PC-9 (cell line): Measurements from ENCODE around the gene MFAP2. TPM values are rescaled to one million over a fixed set of nuclear protein-coding genes. Genes with fewer than 3 reads are reported as not detected.

Experiments used
- BruUV-seq: library from RNA; stranded (reverse); fragments of 400-500 nt; replicated peaks from 2 replicates; lab custom pipeline; 2021; lab: Mats Ljungman, UMichigan
- CTCF ChIA-PET: fragments of 300-600 bp; sonication (Branson Sonifier 250); formaldehyde crosslinking; loops from one replicate; lab custom pipeline; 2022; ENCODE audit warnings: antibody characterized with exemption; lab: Charles Lee
- POLR2A ChIA-PET: fragments of 300-600 bp; sonication (Branson Sonifier 250); formaldehyde crosslinking; loops from one replicate; lab custom pipeline; 2022; ENCODE audit warnings: antibody characterized with exemption; ENCODE audit not compliant: unreplicated experiment; lab: Charles Lee
- DNase-seq, 2 experiments: peaks; one replicate each; pipeline versions ENCODE4 v3.0.0 to v3.0.0-alpha.2; 2015 to 2022; ENCODE audit warnings: mixed read lengths in 1 of 2
- H2AFZ ChIP-seq: fragments of 200-600 bp; sonication (generic); 2 replicates; pipeline ENCODE4 v1.8.1; 2017; ENCODE audit warnings: antibody characterized with exemption
- H3F3A ChIP-seq: fragments of 200-600 bp; sonication (generic); 2 replicates; pipeline ENCODE4 v1.8.1; 2017; ENCODE audit warnings: antibody characterized with exemption, mild to moderate bottlenecking, low read depth; ENCODE audit not compliant: insufficient read depth
- H3K27ac ChIP-seq: fragments of 200-600 bp; sonication (generic); 2 replicates; pipeline ENCODE4 v1.6.1; 2016; ENCODE audit warnings: mixed run types
- H3K27me3 ChIP-seq: fragments of 200-600 bp; sonication (generic); 2 replicates; pipeline ENCODE4 v1.6.1; 2016; ENCODE audit warnings: low read depth, mixed run types; ENCODE audit not compliant: insufficient read depth
- H3K36me3 ChIP-seq: fragments of 200-600 bp; sonication (generic); 2 replicates; pipeline ENCODE4 v1.6.1; 2016; ENCODE audit warnings: low read depth, mixed run types
- H3K4me1 ChIP-seq: fragments of 200-600 bp; sonication (generic); replicated peaks from 2 replicates; pipeline ENCODE4 v1.6.1; 2016; ENCODE audit warnings: mixed run types; ENCODE audit not compliant: insufficient read depth
- H3K4me2 ChIP-seq: fragments of 200-600 bp; sonication (generic); 2 replicates; pipeline ENCODE4 v1.6.1; 2017; ENCODE audit warnings: mixed run types
- H3K4me3 ChIP-seq: fragments of 200-600 bp; sonication (generic); 2 replicates; pipeline ENCODE4 v1.6.1; 2016; ENCODE audit warnings: mixed run types
- H3K79me2 ChIP-seq: fragments of 200-600 bp; sonication (generic); 2 replicates; pipeline ENCODE4 v1.6.1; 2017; ENCODE audit warnings: low read depth, mixed run types
- H3K9me2 ChIP-seq: fragments of 200-600 bp; sonication (generic); 2 replicates; pipeline ENCODE4 v1.8.1; 2017; ENCODE audit warnings: mild to moderate bottlenecking; ENCODE audit not compliant: insufficient read depth
- H3K9me3 ChIP-seq: fragments of 200-600 bp; sonication (generic); 2 replicates; pipeline ENCODE4 v1.8.1; 2016; ENCODE audit warnings: low read depth; ENCODE audit not compliant: insufficient read depth
- H4K20me1 ChIP-seq: fragments of 200-600 bp; sonication (generic); 2 replicates; pipeline ENCODE4 v1.8.1; 2017; ENCODE audit not compliant: insufficient read depth
- EZH2 ChIP-seq: fragments of 200-600 bp; sonication (generic); IDR thresholded peaks from 2 replicates; pipeline ENCODE4 v1.8.0; 2017; ENCODE audit warnings: antibody characterized with exemption, low read depth
- intact Hi-C: fragments of 100-400 bp; cut with micrococcal nuclease; formaldehyde crosslinking; loops from one replicate; pipeline ENCODE4 v1.10.0; 2022; ENCODE audit not compliant: unreplicated experiment
- total RNA-seq: library from RNA; stranded (reverse); gene quantifications from 2 replicates; pipeline ENCODE4 v1.2.3, GENCODE V29; 2021
- TF ChIP-seq, protein P1 (sequence below): fragments of 200-600 bp; sonication (generic); conservative IDR thresholded peaks from 2 replicates; pipeline ENCODE4 v1.6.1; 2017; ENCODE audit warnings: mixed run types, antibody characterized with exemption, mild to moderate bottlenecking, moderate library complexity

Gene MFAP2
- total RNA-seq, 1 experiment from 2014 or later, result 6.3 TPM

DNA sequence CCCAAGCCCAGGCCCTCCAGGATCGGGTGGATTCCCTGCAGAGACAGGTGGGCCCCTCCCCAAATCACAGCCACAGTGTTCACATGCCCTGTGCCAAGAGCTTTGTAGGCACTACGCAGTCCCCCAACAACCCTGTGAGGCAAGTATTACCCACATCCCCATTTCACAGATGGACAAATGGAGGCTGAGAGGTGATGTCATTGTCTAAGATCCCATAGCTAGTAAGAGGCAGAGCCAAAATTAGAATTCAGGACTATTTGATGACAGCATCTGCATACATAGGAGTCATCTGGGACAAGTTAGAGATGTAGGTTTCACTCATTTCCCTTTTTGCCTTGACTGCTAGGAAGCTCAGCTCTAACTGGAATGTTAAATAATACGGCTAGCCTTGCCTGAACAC lies 12.0 kb downstream of the MFAP2 start:
- no TSS peak for BruUV-seq
- intact Hi-C loops, result no loop called here
- ChIA-PET CTCF (no interaction called here), POLR2A (no interaction called here)
- Histone ChIP-seq H3F3A (no peaks in the 10 kb centered on the region), H3K36me3 (no peaks in the 10 kb centered on the region), H3K9me3 (no peaks in the 10 kb centered on the region), H3K27me3 (no peaks in the 10 kb centered on the region), H3K9me2 (no peaks in the 10 kb centered on the region), H2AFZ (no peak overlapping the region), H3K4me1 (no peaks in the 10 kb centered on the region), H3K4me3 (no peak overlapping the region), H3K27ac (no peak overlapping the region), H3K4me2 (no peak overlapping the region), H3K79me2 (no peaks in the 10 kb centered on the region), H4K20me1 (no peaks in the 10 kb centered on the region)
- no peak for TF ChIP-seq EZH2
- TF ChIP-seq, protein P1, sequence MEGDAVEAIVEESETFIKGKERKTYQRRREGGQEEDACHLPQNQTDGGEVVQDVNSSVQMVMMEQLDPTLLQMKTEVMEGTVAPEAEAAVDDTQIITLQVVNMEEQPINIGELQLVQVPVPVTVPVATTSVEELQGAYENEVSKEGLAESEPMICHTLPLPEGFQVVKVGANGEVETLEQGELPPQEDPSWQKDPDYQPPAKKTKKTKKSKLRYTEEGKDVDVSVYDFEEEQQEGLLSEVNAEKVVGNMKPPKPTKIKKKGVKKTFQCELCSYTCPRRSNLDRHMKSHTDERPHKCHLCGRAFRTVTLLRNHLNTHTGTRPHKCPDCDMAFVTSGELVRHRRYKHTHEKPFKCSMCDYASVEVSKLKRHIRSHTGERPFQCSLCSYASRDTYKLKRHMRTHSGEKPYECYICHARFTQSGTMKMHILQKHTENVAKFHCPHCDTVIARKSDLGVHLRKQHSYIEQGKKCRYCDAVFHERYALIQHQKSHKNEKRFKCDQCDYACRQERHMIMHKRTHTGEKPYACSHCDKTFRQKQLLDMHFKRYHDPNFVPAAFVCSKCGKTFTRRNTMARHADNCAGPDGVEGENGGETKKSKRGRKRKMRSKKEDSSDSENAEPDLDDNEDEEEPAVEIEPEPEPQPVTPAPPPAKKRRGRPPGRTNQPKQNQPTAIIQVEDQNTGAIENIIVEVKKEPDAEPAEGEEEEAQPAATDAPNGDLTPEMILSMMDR, result no peak
- no peak for DNase-seq

DNA sequence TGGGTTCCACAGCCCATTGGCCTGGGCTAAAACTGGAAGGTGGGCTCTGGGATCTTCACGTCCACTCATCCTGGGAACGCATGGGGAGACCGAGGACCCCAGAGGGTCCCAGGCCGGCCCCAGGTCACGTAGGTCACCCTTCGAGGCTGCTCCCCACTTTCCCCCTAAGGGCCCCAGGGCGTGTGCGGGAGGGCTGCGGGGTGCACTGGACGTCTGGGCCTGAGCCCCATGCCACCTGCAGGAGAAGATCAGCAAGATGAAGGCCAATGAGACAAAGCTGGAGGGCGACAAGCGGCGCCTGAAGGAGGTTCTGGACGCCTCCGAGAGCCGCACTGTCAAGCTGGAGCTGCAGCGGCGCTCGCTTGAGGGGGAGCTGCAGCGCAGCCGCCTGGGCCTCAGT lies 12.5 kb downstream of the MFAP2 start:
- intact Hi-C loops, result no loop called here
- Histone ChIP-seq H3K79me2 (no peaks in the 10 kb centered on the region), H3K27me3 (no peaks in the 10 kb centered on the region), H3K9me3 (no peaks in the 10 kb centered on the region), H2AFZ (no peak overlapping the region), H3K9me2 (no peaks in the 10 kb centered on the region), H3K4me3 (no peak overlapping the region), H4K20me1 (no peaks in the 10 kb centered on the region), H3K4me2 (no peak overlapping the region), H3K27ac (no peak overlapping the region), H3K4me1 (no peaks in the 10 kb centered on the region), H3F3A (no peaks in the 10 kb centered on the region), H3K36me3 (no peaks in the 10 kb centered on the region)
- CTCF ChIA-PET, result no interaction called here
- BruUV-seq, result no TSS peak
- DNase-seq, result no peak
- POLR2A ChIA-PET, result no interaction called here
- TF ChIP-seq EZH2, result no peak
- TF ChIP-seq, protein P1, result no peak

DNA sequence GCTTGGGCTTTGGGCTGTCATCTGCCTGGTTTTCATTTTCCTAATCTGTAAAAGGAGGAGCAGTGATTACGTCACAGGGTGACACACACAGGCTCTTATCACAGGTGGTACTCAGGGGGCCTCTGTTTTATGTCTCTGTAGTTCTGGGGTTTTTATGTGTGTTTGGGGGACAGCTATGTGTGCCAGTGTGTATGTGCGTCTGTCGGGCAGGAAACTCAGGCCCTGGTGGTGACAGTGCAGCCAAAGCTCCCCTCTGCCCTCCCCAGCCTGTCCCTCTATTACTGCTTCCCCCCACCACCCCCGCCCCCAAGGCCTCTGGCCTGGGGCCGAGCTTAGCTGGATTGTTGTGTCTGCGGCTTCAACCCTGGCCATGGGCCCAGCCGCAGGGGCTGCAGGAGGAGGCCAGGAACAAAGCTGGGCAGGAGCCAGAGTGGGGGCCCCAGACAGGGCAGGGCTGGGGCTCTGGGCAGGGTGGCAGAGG lies 13.3 kb downstream of the MFAP2 start:
- H4K20me1 ChIP-seq, result no peaks in the 10 kb centered on the region
- TF ChIP-seq, protein P1, result no peak
- TF ChIP-seq EZH2, result no peak
- no peak overlapping the region for H3K27ac ChIP-seq
- H3K4me3 ChIP-seq, result no peak overlapping the region
- ChIA-PET CTCF (no interaction called here), POLR2A (no interaction called here)
- H3K4me1 ChIP-seq, result no peaks in the 10 kb centered on the region
- no TSS peak for BruUV-seq
- no peaks in the 10 kb centered on the region for H3F3A ChIP-seq
- intact Hi-C loops, result no loop called here
- H3K9me2 ChIP-seq, result no peaks in the 10 kb centered on the region
- no peak overlapping the region for H3K4me2 ChIP-seq
- no peak overlapping the region for H2AFZ ChIP-seq
- H3K27me3 ChIP-seq, result no peaks in the 10 kb centered on the region
- no peaks in the 10 kb centered on the region for H3K9me3 ChIP-seq
- no peaks in the 10 kb centered on the region for H3K79me2 ChIP-seq
- H3K36me3 ChIP-seq, result no peaks in the 10 kb centered on the region
- no peak for DNase-seq
